Natural killer cell (primary cell): ENCODE measurements around the gene IKBKE. TPM values are rescaled to one million over a fixed set of nuclear protein-coding genes. Genes with fewer than 3 reads are reported as not detected.

Source experiments
- ATAC-seq, 3 donors: fragments of 150-1000 bp in 2 of 3; fragments of 200-7000 bp in 1 of 3; cut with Tn5 transposase; 1 replicate in 1 of 3; 2 replicates in 2 of 3; pipeline ENCODE4 v1.10.0; 2021; ENCODE audit warnings: mild to moderate bottlenecking in 2 of 3, moderate library complexity in 2 of 3
- DNase-seq, 2 donors: peaks; one replicate each; pipeline versions ENCODE4 v3.0.0 to v3.0.0-alpha.2; 2013 to 2021; ENCODE audit warnings: mixed read lengths in 1 of 2
- H3K27ac ChIP-seq: one replicate; pipeline ENCODE4 v1.5.1; 2013; ENCODE audit warnings: mild to moderate bottlenecking, low read length
- H3K27me3 ChIP-seq: one replicate; pipeline ENCODE4 v1.6.1; 2013; ENCODE audit warnings: low read length; ENCODE audit not compliant: control insufficient read depth, insufficient read depth
- H3K36me3 ChIP-seq: one replicate; pipeline ENCODE4 v1.6.1; 2013; ENCODE audit warnings: low read length; ENCODE audit not compliant: control insufficient read depth, insufficient read depth
- H3K4me1 ChIP-seq: one replicate; pipeline ENCODE4 v1.6.1; 2013; ENCODE audit warnings: low read length; ENCODE audit not compliant: control insufficient read depth, insufficient read depth
- H3K4me3 ChIP-seq: one replicate; pipeline ENCODE4 v1.5.1; 2013; ENCODE audit warnings: low read length
- H3K9me3 ChIP-seq: one replicate; pipeline ENCODE4 v1.6.1; 2013; ENCODE audit warnings: low read length; ENCODE audit not compliant: control insufficient read depth, insufficient read depth
- H3K27ac Mint-ChIP-seq, 2 donors: one replicate each; pipeline ENCODE4 v1.8.0; 2022; ENCODE audit warnings: mild to moderate bottlenecking in 2 of 2, mixed read lengths in 2 of 2, moderate library complexity in 1 of 2
- H3K27me3 Mint-ChIP-seq, 2 donors: one replicate each; pipeline ENCODE4 v1.8.0; 2022; ENCODE audit warnings: low read depth in 2 of 2, mixed read lengths in 2 of 2
- H3K36me3 Mint-ChIP-seq: one replicate; pipeline ENCODE4 v1.8.0; 2022; ENCODE audit warnings: mixed read lengths
- H3K4me1 Mint-ChIP-seq, 2 donors: one replicate each; pipeline ENCODE4 v1.8.0; 2022; ENCODE audit warnings: mixed read lengths in 2 of 2
- H3K4me3 Mint-ChIP-seq: one replicate; pipeline ENCODE4 v1.8.0; 2022; ENCODE audit warnings: mild to moderate bottlenecking, moderate library complexity, mixed read lengths
- H3K9me3 Mint-ChIP-seq, 2 donors: one replicate each; pipeline ENCODE4 v1.8.0; 2022; ENCODE audit warnings: mixed read lengths in 2 of 2
- CTCF ChIP-seq: fragments of 200-600 bp; IDR thresholded peaks from one replicate; pipeline ENCODE4 v1.8.0; 2022; ENCODE audit warnings: antibody characterized with exemption
- WGBS: methylation state at CpG from one replicate; pipeline ENCODE4 v1.1.7; 2013; ENCODE audit warnings: missing lambda C conversion rate; ENCODE audit not compliant: insufficient coverage; 5-methylcytosine and 5-hydroxymethylcytosine counted together
- intact Hi-C: fragments of 100-400 bp; cut with micrococcal nuclease; formaldehyde crosslinking; loops from one replicate; pipeline ENCODE4 v1.14.2; 2022
- total RNA-seq, 4 donors: library from RNA; stranded (reverse); fragments of 120-200 nt in 1 of 4; gene quantifications; one replicate each; pipeline versions ENCODE4 v1.2.3 to v1.2.4, GENCODE V29; 2013 to 2022

The IKBKE gene
- total RNA-seq, 3 donors from 2014 or later (not counting 1 experiment from before 2014, with no cell fraction given) = 31.6 to 34.6 (median 32.2) TPM

GRCh38 chr1:206459703-206460102 lies 10.6 kb upstream of the IKBKE start:
- Mint-ChIP-seq H3K9me3 (no peaks in the 10 kb centered on the region), H3K4me1 (no peaks in the 10 kb centered on the region), H3K27me3 (no peaks in the 10 kb centered on the region), H3K27ac (no peak overlapping the region), H3K36me3 (peaks cover 11% of the 10 kb centered on the region), H3K4me3 (no peak overlapping the region)
- WGBS = 97% methylated on average over 4 of the region's 4 CpGs
- no peaks in the 10 kb centered on the region for H3K4me1 ChIP-seq
- DNase-seq (no peak), ATAC-seq (no peak)
- H3K36me3 ChIP-seq = peaks cover 10% of the 10 kb centered on the region
- no peak for TF ChIP-seq CTCF
- no peaks in the 10 kb centered on the region for H3K27me3 ChIP-seq
- no peak overlapping the region for H3K27ac ChIP-seq
- no peak overlapping the region for H3K4me3 ChIP-seq
- intact Hi-C loops = no loop called here
- H3K9me3 ChIP-seq = no peaks in the 10 kb centered on the region

- Histone ChIP-seq H3K4me1 (peaks cover 2% of the 10 kb centered on the region), H3K27ac (no peak overlapping the region), H3K4me3 (no peak overlapping the region), H3K36me3 (peaks cover under 1% of the 10 kb centered on the region), H3K9me3 (no peaks in the 10 kb centered on the region), H3K27me3 (no peaks in the 10 kb centered on the region)
- H3K4me1 Mint-ChIP-seq = peaks cover 0 to 1% of the 10 kb centered on the region in 2 donors
- no peak overlapping the region for H3K27ac Mint-ChIP-seq
- no peak for DNase-seq
- no peak for TF ChIP-seq CTCF
- peaks cover 0 to 1% of the 10 kb centered on the region in 2 donors for H3K27me3 Mint-ChIP-seq
- no peaks in the 10 kb centered on the region for H3K36me3 Mint-ChIP-seq
- no peaks in the 10 kb centered on the region for H3K9me3 Mint-ChIP-seq
- H3K4me3 Mint-ChIP-seq = no peak overlapping the region
- 92% methylated on average over 17 of the region's 17 CpGs for WGBS
- ATAC-seq = no peak
- intact Hi-C loops = no loop called here
Observed at GRCh38 chr1:206460836-206461426, 9.3 kb upstream of the IKBKE start.

- Mint-ChIP-seq H3K4me1 (peaks cover 0 to 5% of the 10 kb centered on the region in 2 donors), H3K9me3 (no peaks in the 10 kb centered on the region), H3K27ac (peak overlapping the region in 1 of 2 donors; percentile 54), H3K4me3 (no peak overlapping the region), H3K36me3 (no peaks in the 10 kb centered on the region), H3K27me3 (peaks cover 0 to 6% of the 10 kb centered on the region in 2 donors)
- TF ChIP-seq CTCF = peak; percentile 73
- no peak overlapping the region for H3K4me3 ChIP-seq
- DNase-seq (peak; percentile 54 to 85), ATAC-seq (peak; percentile 85 to 97 (median 90))
- H3K9me3 ChIP-seq = no peaks in the 10 kb centered on the region
- 73% methylated on average over 6 of the region's 9 CpGs for WGBS
- H3K27ac ChIP-seq = no peak overlapping the region
- no peaks in the 10 kb centered on the region for H3K27me3 ChIP-seq
- intact Hi-C loops = loop anchor here (1.0 to 2.0 kb wide), 2 partner anchors 17 to 202 kb away; no protein-coding TSS in a partner anchor
- H3K4me1 ChIP-seq = peaks cover 2% of the 10 kb centered on the region
- no peaks in the 10 kb centered on the region for H3K36me3 ChIP-seq
Observed at GRCh38 chr1:206461602-206462455, 8.4 kb upstream of the IKBKE start.
